Lung (tissue), 12 donors: ENCODE measurements around the gene HTR2B. TPM values are rescaled to one million over a fixed set of nuclear protein-coding genes. Genes with fewer than 3 reads are reported as not detected.
"Not testable (repeated sequence)": the region's sequence is repeated elsewhere in the genome, so short reads cannot be mapped to it uniquely, and the experiment has no call there.

Source experiments
- ATAC-seq: fragments of 200-7000 bp; cut with Tn5 transposase; one replicate; pipeline ENCODE4 v1.9.1; 2020; ENCODE audit warnings: moderate number of reproducible peaks; ENCODE audit not compliant: insufficient read depth, low FRiP score
- DNase-seq, 3 donors: peaks; one replicate each; pipeline ENCODE4 v3.0.0-alpha.2; 2013 to 2017
- H3K27ac ChIP-seq, 2 donors: one replicate each; pipeline ENCODE4 v1.5.1; 2013; ENCODE audit warnings: mild to moderate bottlenecking in 2 of 2, moderate library complexity in 2 of 2, control low read depth in 1 of 2, inconsistent platforms in 1 of 2, low read depth in 1 of 2, low read length in 1 of 2
- H3K27me3 ChIP-seq, 3 donors: one replicate each; pipeline ENCODE4 v1.5.1; 2013; ENCODE audit warnings: low read length in 2 of 3; ENCODE audit not compliant: control insufficient read depth in 3 of 3, insufficient read depth in 3 of 3
- H3K36me3 ChIP-seq, 4 donors: one replicate each; pipeline ENCODE4 v1.5.1; 2013; ENCODE audit warnings: low read length in 4 of 4, mild to moderate bottlenecking in 1 of 4, moderate library complexity in 1 of 4; ENCODE audit not compliant: control insufficient read depth in 4 of 4, insufficient read depth in 4 of 4
- H3K4me1 ChIP-seq, 5 donors: one replicate each; pipeline ENCODE4 v1.5.1; 2013; ENCODE audit warnings: low read length in 5 of 5, mild to moderate bottlenecking in 2 of 5, moderate library complexity in 1 of 5; ENCODE audit not compliant: control insufficient read depth in 5 of 5, insufficient read depth in 5 of 5
- H3K4me3 ChIP-seq: one replicate; pipeline ENCODE4 v1.5.1; 2013; ENCODE audit warnings: mild to moderate bottlenecking, control low read depth, moderate library complexity
- H3K9ac ChIP-seq, 2 donors: one replicate each; pipeline ENCODE4 v1.5.1; 2013; ENCODE audit warnings: low read length in 2 of 2, control low read depth in 1 of 2; ENCODE audit not compliant: insufficient read depth in 1 of 2
- H3K9me3 ChIP-seq, 4 donors: one replicate each; pipeline ENCODE4 v1.5.1; 2013; ENCODE audit warnings: low read length in 3 of 4, mild to moderate bottlenecking in 1 of 4, moderate library complexity in 1 of 4; ENCODE audit not compliant: control insufficient read depth in 4 of 4, insufficient read depth in 3 of 4
- CTCF ChIP-seq: IDR thresholded peaks from 2 replicates; pipeline ENCODE4 v1.5.1; 2012; ENCODE audit warnings: mild to moderate bottlenecking; ENCODE audit errors: control extremely low read depth, extremely low read depth
- WGBS, 2 donors: extraction: QIAGEN DNeasy Blood & Tissue Kit; methylation state at CpG; one replicate each; pipeline ENCODE4 v1.1.7; 2013; 5-methylcytosine and 5-hydroxymethylcytosine counted together
- polyA plus RNA-seq, 2 donors: library from polyadenylated mRNA; stranded (reverse); fragments of 200-250 nt; gene quantifications; one replicate each; pipeline ENCODE4 v1.2.1, GENCODE V29; 2013
- total RNA-seq, 2 donors: library from RNA; depleted of rRNA in 1 of 2; stranded (reverse); fragments of >200 nt in 1 of 2; gene quantifications; one replicate each; pipeline ENCODE4 v1.2.1, GENCODE V29; 2014 to 2021
- donor health status: control.
- donor health status: control.
- donor health status: Bipolar disorder and iron deficiency.
- donor health status: healthy.
- donor health status: DM: yes; HTN: yes; CAD: no.

The HTR2B gene
- total and polyA plus RNA-seq, 4 donors: 0.09 to 0.31 (median 0.16) TPM

GRCh38 chr2:231069379-231070054 is 55.3 kb downstream of the HTR2B start:
- no peak overlapping the region for H3K9ac ChIP-seq
- peaks cover 0 to 3% (median 0%) of the 10 kb centered on the region in 5 donors for H3K4me1 ChIP-seq
- no peak for ATAC-seq
- H3K27me3 ChIP-seq: no peaks in the 10 kb centered on the region
- no peak overlapping the region for H3K4me3 ChIP-seq
- no peak for DNase-seq
- peaks cover 11 to 46% (median 25%) of the 10 kb centered on the region in 4 donors for H3K36me3 ChIP-seq
- 92 to 93% methylated on average over 1 of the region's 1 CpG for WGBS, 2 donors
- no peak overlapping the region for H3K27ac ChIP-seq
- no peak for TF ChIP-seq CTCF
- no peaks in the 10 kb centered on the region for H3K9me3 ChIP-seq

GRCh38 chr2:231068525-231069222 is 56.2 kb downstream of the HTR2B start:
- no peak overlapping the region for H3K27ac ChIP-seq
- no peak for DNase-seq
- no peak overlapping the region for H3K4me3 ChIP-seq
- 93 to 97% methylated on average over 5 of the region's 5 CpGs for WGBS, 2 donors
- peaks cover 11 to 46% (median 27%) of the 10 kb centered on the region in 4 donors for H3K36me3 ChIP-seq
- no peak overlapping the region for H3K9ac ChIP-seq
- H3K27me3 ChIP-seq: no peaks in the 10 kb centered on the region
- H3K4me1 ChIP-seq: peaks cover 0 to 3% (median 0%) of the 10 kb centered on the region in 5 donors
- no peak for ATAC-seq
- TF ChIP-seq CTCF: no peak
- H3K9me3 ChIP-seq: no peaks in the 10 kb centered on the region

- not testable (repeated sequence) for ATAC-seq, H3K9me3 ChIP-seq, H3K4me3 ChIP-seq, H3K9ac ChIP-seq, H3K27ac ChIP-seq, DNase-seq, H3K4me1 ChIP-seq, H3K27me3 ChIP-seq
- WGBS, 2 donors: 63 to 83% methylated on average over 8 of the region's 8 CpGs
- H3K36me3 ChIP-seq: peaks cover 10 to 48% (median 24%) of the 10 kb centered on the region in 4 donors
Measured at GRCh38 chr2:231067531-231067930, 57.3 kb downstream of the HTR2B start.

GRCh38 chr2:231065966-231066365 is 58.9 kb downstream of the HTR2B start:
- TF ChIP-seq CTCF: no peak
- Histone ChIP-seq H3K36me3 (peaks cover 10 to 43% (median 28%) of the 10 kb centered on the region in 4 donors), H3K4me1 (peaks cover 0 to 5% (median 0%) of the 10 kb centered on the region in 5 donors), H3K9ac (no peak overlapping the region), H3K27ac (no peak overlapping the region), H3K9me3 (no peaks in the 10 kb centered on the region), H3K4me3 (no peak overlapping the region), H3K27me3 (no peaks in the 10 kb centered on the region)
- ATAC-seq (no peak), DNase-seq (no peak)
- WGBS, 2 donors: 92 to 100% methylated on average over 1 of the region's 1 CpG
